Keratinocyte (primary cell): Measurements from ENCODE around the gene KLHL36. TPM values are rescaled to one million over a fixed set of nuclear protein-coding genes. Genes with fewer than 3 reads are reported as not detected.

Experiments
- DNase-seq: peaks from one replicate; pipeline ENCODE4 v3.0.0-alpha.2; 2011; ENCODE audit warnings: low read depth, missing footprints, low spot score
- FAIRE-seq: peaks from 2 replicates; lab custom pipeline; 2011; peaks lifted over from hg19 to GRCh38; lab: Jason Lieb, UNC
- H2AFZ ChIP-seq: 2 replicates; pipeline ENCODE4 v1.6.0; 2012; ENCODE audit warnings: low read length, control low read depth, inconsistent platforms; ENCODE audit not compliant: control insufficient read depth
- H3K27ac ChIP-seq: 2 replicates; pipeline ENCODE4 v1.5.1; 2011; ENCODE audit warnings: low read length; ENCODE audit not compliant: control insufficient read depth, insufficient read depth
- H3K27me3 ChIP-seq: 3 replicates; pipeline ENCODE4 v1.6.0; 2011; ENCODE audit warnings: low read length; ENCODE audit not compliant: control insufficient read depth, insufficient read depth; ENCODE audit errors: extremely low read depth
- H3K36me3 ChIP-seq, 2 experiments: 2 replicates in 1 of 2; 3 replicates in 1 of 2; pipeline ENCODE4 v1.5.1; 2011; ENCODE audit warnings: low read length in 2 of 2, mild to moderate bottlenecking in 1 of 2; ENCODE audit not compliant: control insufficient read depth in 2 of 2, insufficient read depth in 2 of 2; ENCODE audit errors: extremely low read depth in 1 of 2
- H3K4me1 ChIP-seq: 3 replicates; pipeline ENCODE4 v1.5.1; 2011; ENCODE audit warnings: low read length; ENCODE audit not compliant: control insufficient read depth, insufficient read depth; ENCODE audit errors: extremely low read depth
- H3K4me2 ChIP-seq: 3 replicates; pipeline ENCODE4 v1.6.0; 2011; ENCODE audit warnings: low read depth, low read length; ENCODE audit not compliant: control insufficient read depth, insufficient read depth; ENCODE audit errors: extremely low read depth
- H3K4me3 ChIP-seq, 3 experiments: fragments of 200-600 bp in 1 of 3; sonication (generic) in 1 of 3; 2 replicates in 2 of 3; 3 replicates in 1 of 3; pipeline ENCODE4 v1.5.1; 2011 to 2016; ENCODE audit warnings: low read length in 3 of 3, mild to moderate bottlenecking in 3 of 3, control low read depth in 2 of 3, inconsistent platforms in 1 of 3, low read depth in 1 of 3, mixed read lengths in 1 of 3, mixed run types in 1 of 3, moderate library complexity in 1 of 3; ENCODE audit not compliant: control insufficient read depth in 2 of 3, insufficient read depth in 2 of 3; ENCODE audit errors: extremely low read depth in 1 of 3
- H3K79me2 ChIP-seq: 2 replicates; pipeline ENCODE4 v1.6.0; 2012; ENCODE audit warnings: low read length; ENCODE audit not compliant: control insufficient read depth, insufficient read depth
- H3K9ac ChIP-seq: 3 replicates; pipeline ENCODE4 v1.6.0; 2011; ENCODE audit warnings: low read length; ENCODE audit not compliant: control insufficient read depth, insufficient read depth; ENCODE audit errors: extremely low read depth
- H3K9me1 ChIP-seq: 3 replicates; pipeline ENCODE4 v1.6.0; 2011; ENCODE audit warnings: low read length; ENCODE audit not compliant: control insufficient read depth, insufficient read depth; ENCODE audit errors: extremely low read depth
- H3K9me3 ChIP-seq: 2 replicates; pipeline ENCODE4 v1.5.1; 2012; ENCODE audit warnings: low read depth, low read length; ENCODE audit not compliant: control insufficient read depth
- H4K20me1 ChIP-seq: 3 replicates; pipeline ENCODE4 v1.6.0; 2011; ENCODE audit warnings: low read length; ENCODE audit not compliant: control insufficient read depth, insufficient read depth; ENCODE audit errors: extremely low read depth
- CTCF ChIP-seq, 3 experiments: IDR thresholded peaks in 1 of 3; conservative IDR thresholded peaks in 1 of 3; optimal IDR thresholded peaks in 1 of 3; 2 replicates in 2 of 3; 3 replicates in 1 of 3; pipeline versions ENCODE3 to v1.5.1; 2011; ENCODE audit warnings: low read length in 3 of 3, mild to moderate bottlenecking in 3 of 3, moderate library complexity in 2 of 3, control low read depth in 1 of 3, inconsistent platforms in 1 of 3; ENCODE audit not compliant: insufficient read depth in 2 of 3; ENCODE audit errors: extremely low read depth in 1 of 3
- EZH2 ChIP-seq: IDR thresholded peaks from one replicate; pipeline ENCODE4 v1.6.1; 2012; ENCODE audit warnings: inconsistent platforms, mild to moderate bottlenecking, low read length, moderate library complexity
- dilution Hi-C: fragments of 300-500 bp; cut with MboI; formaldehyde crosslinking; loops from one replicate; pipeline ENCODE4 v1.7.0; 2020; ENCODE audit warnings: low sequenced_read_pairs; ENCODE audit not compliant: extremely low pct_ligation_motif_present
- polyA plus RNA-seq, 5 experiments: library from polyadenylated mRNA; depleted of rRNA in 3 of 5; stranded (reverse) in 3 of 5; stranded (forward) in 1 of 5; unstranded in 1 of 5; fragments of >200 nt; gene quantifications; 1 replicate in 1 of 5; 2 replicates in 3 of 5; 3 replicates in 1 of 5; pipeline versions ENCODE4 v1.2.1 to v1.2.3, GENCODE V29; 2011 to 2012; ENCODE audit warnings: missing spikeins in 2 of 5, low read depth in 1 of 5, low replicate concordance in 1 of 5

Gene KLHL36
- polyA plus RNA-seq, 1 donor (not counting 4 experiments of a cell fraction or from before 2014, with no cell fraction given), result 27.5 TPM

GRCh38 chr16:84614968-84615813, 33.1 kb upstream of the KLHL36 start:
- dilution Hi-C loops, result no loop called here
- DNase-seq, result no peak
- Histone ChIP-seq H3K9me3 (no peaks in the 10 kb centered on the region), H3K79me2 (peaks cover 75% of the 10 kb centered on the region), H2AFZ (no peak overlapping the region), H3K4me2 (peak overlapping the region; percentile 91), H3K9ac (no peak overlapping the region), H3K4me1 (peaks cover 21% of the 10 kb centered on the region), H3K4me3 (peak overlapping the region in 1 of 3 experiments; percentile 86), H3K9me1 (peaks cover 6% of the 10 kb centered on the region), H3K27ac (no peak overlapping the region), H4K20me1 (peaks cover 16% of the 10 kb centered on the region), H3K36me3 (peaks cover 12 to 33% of the 10 kb centered on the region in 2 experiments), H3K27me3 (no peaks in the 10 kb centered on the region)
- no peak for TF ChIP-seq CTCF (optimal IDR thresholded peaks at IDR 0.05 in 1 of 3, IDR thresholded peaks at IDR 0.05 in 1 of 3, conservative IDR thresholded peaks at IDR 0.05 in 1 of 3; ENCODE audit: extremely low read depth in 1 of 3, insufficient read depth in 2 of 3, low read length in 3 of 3)
- no peak for TF ChIP-seq EZH2
- FAIRE-seq, result no peak

- peak overlapping the region; percentile 91 for H3K4me2 ChIP-seq
- DNase-seq, result no peak
- peaks cover 11% of the 10 kb centered on the region for H4K20me1 ChIP-seq
- no peak for FAIRE-seq
- H3K9ac ChIP-seq, result peak overlapping the region; percentile 76
- no peak for TF ChIP-seq CTCF (optimal IDR thresholded peaks at IDR 0.05 in 1 of 3, IDR thresholded peaks at IDR 0.05 in 1 of 3, conservative IDR thresholded peaks at IDR 0.05 in 1 of 3; ENCODE audit: extremely low read depth in 1 of 3, insufficient read depth in 2 of 3, low read length in 3 of 3)
- no peak for TF ChIP-seq EZH2
- dilution Hi-C loops, result no loop called here
- peak overlapping the region; percentile 71 to 92 (median 86) for H3K4me3 ChIP-seq
- peaks cover 12 to 33% of the 10 kb centered on the region in 2 experiments for H3K36me3 ChIP-seq
- no peaks in the 10 kb centered on the region for H3K27me3 ChIP-seq
- H3K27ac ChIP-seq, result peak overlapping the region; percentile 38
- H3K9me3 ChIP-seq, result no peaks in the 10 kb centered on the region
- H2AFZ ChIP-seq, result no peak overlapping the region
- peaks cover 62% of the 10 kb centered on the region for H3K79me2 ChIP-seq
- H3K4me1 ChIP-seq, result peaks cover 21% of the 10 kb centered on the region
- peaks cover 6% of the 10 kb centered on the region for H3K9me1 ChIP-seq
Measured at GRCh38 chr16:84616515-84616914, 31.8 kb upstream of the KLHL36 start.
